ENCODE measurements around the gene NLRP8. TPM values are rescaled to one million over a fixed set of nuclear protein-coding genes. Genes with fewer than 3 reads are reported as not detected.

NLRP8 gene
- total and polyA plus RNA-seq, 9 donors = 0.02 TPM; not detected in 8

GRCh38 chr19:55973982-55974381, 26.4 kb downstream of the NLRP8 start:
- no peaks in the 10 kb centered on the region for H3K27me3 ChIP-seq
- no peak overlapping the region for H3K4me3 ChIP-seq
- H3K4me1 ChIP-seq (ENCODE audit: insufficient read depth) = no peaks in the 10 kb centered on the region
- H3K9me3 ChIP-seq = no peaks in the 10 kb centered on the region
- DNase-seq = no peak
- H3K27ac ChIP-seq = no peak overlapping the region
- H3K36me3 ChIP-seq = no peaks in the 10 kb centered on the region
- TF ChIP-seq EP300 (IDR thresholded peaks at IDR 0.05) (no peak), POLR2A (IDR thresholded peaks at IDR 0.05) (no peak), CTCF (IDR thresholded peaks at IDR 0.05) (no peak)
- intact Hi-C loops (cut with DNase I) = no loop called here
- 36 to 48% (median 36%) methylated on average over 3 of the region's 3 CpGs for WGBS, 3 donors

- Histone ChIP-seq H3K9me3 (no peaks in the 10 kb centered on the region), H3K36me3 (no peaks in the 10 kb centered on the region), H3K4me3 (no peak overlapping the region), H3K27ac (no peak overlapping the region), H3K4me1 (ENCODE audit: insufficient read depth) (no peaks in the 10 kb centered on the region), H3K27me3 (no peaks in the 10 kb centered on the region)
- TF ChIP-seq CTCF (IDR thresholded peaks at IDR 0.05) = no peak
- no peak for TF ChIP-seq EP300 (IDR thresholded peaks at IDR 0.05)
- no peak for TF ChIP-seq POLR2A (IDR thresholded peaks at IDR 0.05)
- 67 to 75% (median 73%) methylated on average over 9 of the region's 9 CpGs for WGBS, 3 donors
- DNase-seq = no peak
- intact Hi-C loops (cut with DNase I) = no loop called here
Measured at GRCh38 chr19:55980415-55980814, 32.8 kb downstream of the NLRP8 start.

GRCh38 chr19:55985254-55985653, 37.6 kb downstream of the NLRP8 start:
- Histone ChIP-seq H3K4me3 (no peak overlapping the region), H3K27me3 (no peaks in the 10 kb centered on the region), H3K27ac (no peak overlapping the region), H3K36me3 (no peaks in the 10 kb centered on the region), H3K4me1 (ENCODE audit: insufficient read depth) (no peaks in the 10 kb centered on the region), H3K9me3 (no peaks in the 10 kb centered on the region)
- 65 to 73% (median 67%) methylated on average over 1 of the region's 1 CpG for WGBS, 3 donors
- no peak for TF ChIP-seq CTCF (IDR thresholded peaks at IDR 0.05)
- intact Hi-C loops (cut with DNase I) = no loop called here
- DNase-seq = no peak

GRCh38 chr19:55986487-55986886, 38.9 kb downstream of the NLRP8 start, which contains the start of gene NLRP5:
NLRP5 (plus strand) TSS chr19:55986775.
- no peak within 1 kb of the TSS for H3K4me3 ChIP-seq
- intact Hi-C loops (cut with DNase I) = no loop called here
- DNase-seq = no peak
- no peak within 1 kb of the TSS for H3K27ac ChIP-seq
- H3K27me3 ChIP-seq = no peaks in the 10 kb centered on the region
- no peaks in the 10 kb centered on the region for H3K9me3 ChIP-seq
- no peaks in the 10 kb centered on the region for H3K36me3 ChIP-seq
- no peaks in the 10 kb centered on the region for H3K4me1 ChIP-seq (ENCODE audit: insufficient read depth)
- WGBS, 3 donors = 35 to 60% (median 38%) methylated on average over 10 of the region's 10 CpGs
- TF ChIP-seq POLR2A (IDR thresholded peaks at IDR 0.05) = no peak
- TF ChIP-seq CTCF (IDR thresholded peaks at IDR 0.05) = no peak
- TF ChIP-seq EP300 (IDR thresholded peaks at IDR 0.05) = no peak

GRCh38 chr19:55990831-55991230, 43.2 kb downstream of the NLRP8 start:
- no peaks in the 10 kb centered on the region for H3K9me3 ChIP-seq
- H3K27me3 ChIP-seq = no peaks in the 10 kb centered on the region
- intact Hi-C loops (cut with DNase I) = no loop called here
- no peaks in the 10 kb centered on the region for H3K4me1 ChIP-seq (ENCODE audit: insufficient read depth)
- H3K36me3 ChIP-seq = no peaks in the 10 kb centered on the region
- no peak for TF ChIP-seq EP300 (IDR thresholded peaks at IDR 0.05)
- no peak for TF ChIP-seq CTCF (IDR thresholded peaks at IDR 0.05)
- TF ChIP-seq POLR2A (IDR thresholded peaks at IDR 0.05) = no peak
- H3K27ac ChIP-seq = no peak overlapping the region
- WGBS, 3 donors = 75 to 83% (median 77%) methylated on average over 5 of the region's 5 CpGs
- no peak overlapping the region for H3K4me3 ChIP-seq
- no peak for DNase-seq
